ENCODE data around the gene HIF3A.

GRCh38 chr19:46289724-46290619, 6.9 kb upstream of the HIF3A start:
- TF ChIP-seq POLR2A (IDR thresholded peaks at IDR 0.05) (no peak), CTCF (IDR thresholded peaks at IDR 0.05) (no peak), POLR2AphosphoS5 (IDR thresholded peaks at IDR 0.05) (no peak)

Data from breast epithelium (tissue), 3 donors.